Activated CD4-positive, alpha-beta T cell treated with anti-CD3 and anti-CD28 coated beads, Interleukin-2, amount 50 U/mL, for 4 hours (primary cell): ENCODE data around the gene IKZF4.

Source experiments
- DNase-seq, 2 experiments: peaks; one replicate each; pipeline ENCODE4 v3.0.0-alpha.2; 2020

IKZF4 gene

GRCh38 chr12:56086096-56086495 is 65.3 kb downstream of the IKZF4 start:
- DNase-seq: no peak

GRCh38 chr12:56086608-56087007 is 65.8 kb downstream of the IKZF4 start:
- DNase-seq: no peak

- no peak for DNase-seq
Observed at GRCh38 chr12:56087220-56087619, 66.4 kb downstream of the IKZF4 start.
